ENCODE data around the gene DDX17. TPM values are rescaled to one million over a fixed set of nuclear protein-coding genes. Genes with fewer than 3 reads are reported as not detected.
A peak's percentile ranks its signal among the peaks of the same experiment; 100 is the strongest.

Gene DDX17
- total and polyA plus RNA-seq, 8 donors = 384 to 895 (median 803) TPM

DNA sequence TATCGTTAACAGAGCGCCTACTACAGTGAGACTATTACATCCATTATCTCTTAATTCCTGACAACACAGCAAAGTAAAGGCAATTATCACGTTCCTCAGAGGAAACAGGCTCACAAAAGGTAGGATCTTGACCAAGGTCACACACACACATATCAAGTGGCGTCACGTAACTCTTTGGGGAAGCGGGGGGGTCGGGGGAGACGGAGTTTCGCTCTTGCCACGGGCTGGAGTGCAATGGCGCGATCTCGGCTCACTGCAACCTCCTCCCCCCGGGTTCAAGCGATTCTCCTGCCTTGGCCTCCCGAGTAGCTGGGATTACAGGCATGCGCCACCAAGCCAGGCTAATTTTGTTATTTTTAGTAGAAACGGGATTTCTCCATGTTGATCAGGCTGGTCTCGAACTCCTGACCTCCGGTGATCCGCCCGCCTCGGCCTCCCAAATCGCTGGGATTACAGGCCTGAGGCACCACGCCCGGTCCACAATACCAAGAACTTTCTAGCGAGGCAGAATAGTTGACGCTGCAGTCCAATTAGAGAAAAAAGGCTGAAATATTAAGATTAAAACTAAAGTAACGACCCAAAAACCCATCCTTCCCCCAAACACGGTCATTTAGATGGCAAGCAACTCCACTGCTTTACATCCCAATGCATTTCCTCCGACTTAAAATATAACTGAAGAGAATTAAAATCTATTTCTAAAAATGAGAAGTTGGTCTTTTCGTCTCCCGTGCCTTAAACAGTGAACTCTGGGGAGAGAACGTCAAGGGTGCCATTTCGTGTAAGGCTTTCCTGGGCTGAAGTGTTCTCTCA is 1.2 kb downstream of the DDX17 start:
- peak overlapping the region; percentile 73 to 78 for H3K4me3 ChIP-seq
- ATAC-seq (peak; percentile 21), DNase-seq (peak in 3 of 4 donors; percentile 54 to 83 (median 59))
- peaks cover 0 to 40% of the 10 kb centered on the region in 2 donors for H3K36me3 ChIP-seq
- H3K9me3 ChIP-seq = no peaks in the 10 kb centered on the region
- TF ChIP-seq, protein P1, sequence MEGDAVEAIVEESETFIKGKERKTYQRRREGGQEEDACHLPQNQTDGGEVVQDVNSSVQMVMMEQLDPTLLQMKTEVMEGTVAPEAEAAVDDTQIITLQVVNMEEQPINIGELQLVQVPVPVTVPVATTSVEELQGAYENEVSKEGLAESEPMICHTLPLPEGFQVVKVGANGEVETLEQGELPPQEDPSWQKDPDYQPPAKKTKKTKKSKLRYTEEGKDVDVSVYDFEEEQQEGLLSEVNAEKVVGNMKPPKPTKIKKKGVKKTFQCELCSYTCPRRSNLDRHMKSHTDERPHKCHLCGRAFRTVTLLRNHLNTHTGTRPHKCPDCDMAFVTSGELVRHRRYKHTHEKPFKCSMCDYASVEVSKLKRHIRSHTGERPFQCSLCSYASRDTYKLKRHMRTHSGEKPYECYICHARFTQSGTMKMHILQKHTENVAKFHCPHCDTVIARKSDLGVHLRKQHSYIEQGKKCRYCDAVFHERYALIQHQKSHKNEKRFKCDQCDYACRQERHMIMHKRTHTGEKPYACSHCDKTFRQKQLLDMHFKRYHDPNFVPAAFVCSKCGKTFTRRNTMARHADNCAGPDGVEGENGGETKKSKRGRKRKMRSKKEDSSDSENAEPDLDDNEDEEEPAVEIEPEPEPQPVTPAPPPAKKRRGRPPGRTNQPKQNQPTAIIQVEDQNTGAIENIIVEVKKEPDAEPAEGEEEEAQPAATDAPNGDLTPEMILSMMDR (IDR thresholded peaks at IDR 0.05) = no peak
- H3K27me3 ChIP-seq = no peaks in the 10 kb centered on the region
- peak overlapping the region; percentile 99 to 100 for H3K27ac ChIP-seq
- H3K4me1 ChIP-seq = peaks cover 17 to 46% of the 10 kb centered on the region in 2 donors
- intact Hi-C loops (cut with DNase I) = no loop called here

DNA sequence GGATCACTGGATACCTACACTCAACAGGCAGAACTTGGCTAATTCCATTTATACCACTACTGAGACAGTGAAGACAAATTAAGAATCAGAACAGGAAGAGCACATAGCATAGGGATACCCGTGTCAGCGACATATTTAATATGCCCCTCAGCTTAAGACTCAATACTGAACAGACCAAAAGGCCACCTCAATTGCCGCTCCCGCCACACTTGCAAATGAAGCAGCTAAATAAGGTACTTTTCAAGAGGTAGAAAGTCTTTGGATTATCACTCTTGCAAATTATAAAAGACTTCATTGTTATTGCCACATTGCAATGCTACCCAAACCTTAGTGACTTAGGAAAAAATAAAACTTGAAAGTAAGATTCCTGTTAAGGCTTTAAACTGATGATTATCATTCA is 3.1 kb downstream of the DDX17 start:
- H3K36me3 ChIP-seq = peaks cover 0 to 59% of the 10 kb centered on the region in 2 donors
- no peak overlapping the region for H3K27ac ChIP-seq
- H3K9me3 ChIP-seq = no peaks in the 10 kb centered on the region
- H3K4me1 ChIP-seq = peaks cover 17 to 62% of the 10 kb centered on the region in 2 donors
- DNase-seq (no peak), ATAC-seq (no peak)
- TF ChIP-seq, protein P1 (IDR thresholded peaks at IDR 0.05) = no peak
- no peaks in the 10 kb centered on the region for H3K27me3 ChIP-seq
- intact Hi-C loops (cut with DNase I) = no loop called here
- peak overlapping the region; percentile 73 to 78 for H3K4me3 ChIP-seq

DNA sequence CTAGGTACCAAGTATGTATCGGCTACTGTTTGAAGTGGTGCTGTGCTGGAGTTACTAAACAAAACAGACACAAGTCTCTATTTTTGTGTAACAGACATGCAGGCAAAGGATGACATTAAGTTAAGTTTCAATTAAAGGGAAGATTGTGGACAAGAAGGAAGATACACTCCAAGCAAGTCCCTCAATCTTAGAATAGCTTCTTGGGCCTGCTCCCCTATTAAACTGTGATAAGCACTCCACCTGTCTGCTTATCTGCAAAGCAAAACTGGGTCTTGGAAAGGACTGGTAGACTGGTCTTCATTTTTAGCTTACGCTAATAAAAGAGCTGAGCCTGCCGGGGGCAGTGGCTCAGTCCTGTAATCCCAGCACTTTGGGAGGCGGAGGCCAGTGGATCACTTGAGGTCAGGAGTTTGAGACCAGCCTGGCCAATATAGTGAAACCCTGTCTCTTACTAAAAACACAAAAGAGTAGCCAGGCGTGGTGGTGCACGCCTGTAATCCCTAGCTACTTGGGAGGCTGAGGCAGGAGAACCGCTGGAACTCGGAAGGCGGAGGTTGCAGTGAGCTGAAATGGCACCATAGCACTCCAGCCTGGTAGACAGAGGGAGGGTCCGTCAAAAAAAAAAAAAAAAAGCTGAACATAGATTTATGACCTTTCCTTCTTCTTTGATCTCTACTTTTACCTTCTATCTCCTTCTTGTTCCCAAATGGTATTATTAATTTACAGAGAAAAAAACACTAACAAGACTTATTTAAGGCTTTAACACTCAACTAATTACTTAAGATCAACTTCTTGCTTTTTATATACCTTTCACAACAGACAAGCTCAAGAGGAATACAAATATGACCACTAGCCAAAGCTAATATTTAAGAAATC is 4.1 kb downstream of the DDX17 start:
- Histone ChIP-seq H3K36me3 (peaks cover 0 to 69% of the 10 kb centered on the region in 2 donors), H3K9me3 (no peaks in the 10 kb centered on the region), H3K4me3 (peak overlapping the region in 1 of 2 donors; percentile 78), H3K4me1 (peaks cover 17 to 60% of the 10 kb centered on the region in 2 donors), H3K27me3 (no peaks in the 10 kb centered on the region), H3K27ac (no peak overlapping the region)
- ATAC-seq (no peak), DNase-seq (no peak)
- TF ChIP-seq, protein P1 (IDR thresholded peaks at IDR 0.05) = no peak
- intact Hi-C loops (cut with DNase I) = no loop called here

DNA sequence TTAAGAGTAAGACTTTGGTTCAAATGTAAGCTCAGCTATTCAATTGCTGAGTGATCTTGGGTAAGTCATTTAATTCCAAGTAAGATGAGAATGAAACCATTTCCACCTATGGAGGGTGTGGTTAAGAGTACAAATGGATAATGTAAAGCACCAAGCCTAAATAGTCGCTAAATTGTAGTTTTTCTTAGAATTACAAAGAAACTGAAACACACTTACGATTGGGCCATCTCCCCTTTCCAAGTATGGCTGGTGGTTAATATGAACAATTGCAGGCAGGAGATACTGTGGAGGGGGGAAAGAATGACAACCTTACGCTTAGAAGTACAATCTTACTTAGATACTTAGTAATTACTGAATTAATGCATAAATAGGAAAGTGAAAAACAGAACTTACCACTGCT is 8.2 kb downstream of the DDX17 start:
- TF ChIP-seq, protein P1 (IDR thresholded peaks at IDR 0.05) = no peak
- intact Hi-C loops (cut with DNase I) = no loop called here
- H3K27ac ChIP-seq = no peak overlapping the region
- no peak overlapping the region for H3K4me3 ChIP-seq
- peaks cover 8 to 47% of the 10 kb centered on the region in 2 donors for H3K4me1 ChIP-seq
- no peak for ATAC-seq
- H3K9me3 ChIP-seq = no peaks in the 10 kb centered on the region
- peaks cover 5 to 98% of the 10 kb centered on the region in 2 donors for H3K36me3 ChIP-seq
- DNase-seq = no peak
- no peaks in the 10 kb centered on the region for H3K27me3 ChIP-seq

DNA sequence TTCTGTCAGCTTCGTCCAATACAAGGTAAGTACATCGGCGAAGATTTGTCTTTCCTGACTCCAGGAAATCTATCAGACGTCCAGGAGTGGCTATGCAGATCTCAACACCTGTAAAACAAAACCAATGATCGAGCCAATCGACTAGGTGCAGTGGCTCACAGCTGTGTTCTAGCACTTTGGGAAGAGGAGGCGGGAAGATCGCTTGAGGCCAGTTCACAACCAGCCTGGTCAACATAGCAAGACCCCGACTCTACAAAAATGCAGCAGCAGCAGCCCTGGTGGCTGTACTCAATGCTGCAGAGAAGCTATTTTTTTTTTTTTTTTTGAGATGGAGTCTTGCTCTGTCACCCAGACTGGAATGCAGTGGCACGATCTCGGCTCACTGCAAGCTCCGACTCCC is 11.2 kb downstream of the DDX17 start:
- Histone ChIP-seq H3K36me3 (peaks cover 5 to 100% of the 10 kb centered on the region in 2 donors), H3K4me3 (no peak overlapping the region), H3K9me3 (no peaks in the 10 kb centered on the region), H3K27ac (no peak overlapping the region), H3K27me3 (no peaks in the 10 kb centered on the region), H3K4me1 (peaks cover 0 to 49% of the 10 kb centered on the region in 2 donors)
- DNase-seq (no peak), ATAC-seq (no peak)
- TF ChIP-seq, protein P1 (IDR thresholded peaks at IDR 0.05) = no peak
- intact Hi-C loops (cut with DNase I) = no loop called here

All from left lung (tissue), 10 donors.